IMR-90 (cell line): Measurements from ENCODE around the gene UGT1A10.
A peak's percentile ranks its signal among the peaks of the same experiment; 100 is the strongest.

Experiments
- BHLHE40 ChIP-seq: fragments of 150-350 bp; IDR thresholded peaks from 2 replicates; pipeline ENCODE4 v1.6.1; 2016; ENCODE audit warnings: mild to moderate bottlenecking, low read depth, low read length
- MAFK ChIP-seq: IDR thresholded peaks from 2 replicates; pipeline ENCODE4 v1.6.1; 2012; ENCODE audit warnings: low read depth, low read length, improper control_type of control experiment
- MAZ ChIP-seq: IDR thresholded peaks from 2 replicates; pipeline ENCODE4 v1.6.1; 2012; ENCODE audit warnings: low read depth, mild to moderate bottlenecking, low read length, improper control_type of control experiment, moderate library complexity, borderline replicate concordance
- MXI1 ChIP-seq: IDR thresholded peaks from 2 replicates; pipeline ENCODE4 v1.6.1; 2012; ENCODE audit warnings: low read depth, mild to moderate bottlenecking, low read length, moderate library complexity, borderline replicate concordance
- NFE2L2 ChIP-seq: fragments of 150-350 bp; IDR thresholded peaks from 2 replicates; pipeline ENCODE4 v1.6.1; 2016; ENCODE audit warnings: low read depth, mild to moderate bottlenecking, low read length
- POLR2A ChIP-seq: IDR thresholded peaks from 2 replicates; pipeline ENCODE4 v1.6.1; 2012; ENCODE audit warnings: mild to moderate bottlenecking, low read depth, low read length
- RAD21 ChIP-seq: IDR thresholded peaks from 2 replicates; pipeline ENCODE4 v1.6.1; 2012; ENCODE audit warnings: low read length, improper control_type of control experiment
- RFX5 ChIP-seq: IDR thresholded peaks from 2 replicates; pipeline ENCODE4 v1.8.0; 2012; ENCODE audit warnings: low read depth, mild to moderate bottlenecking, low read length, moderate library complexity
- SMC3 ChIP-seq: fragments of 150-350 bp; IDR thresholded peaks from 2 replicates; pipeline ENCODE4 v1.6.1; 2016; ENCODE audit warnings: low read depth, mild to moderate bottlenecking, antibody characterized with exemption, low read length, moderate library complexity
- USF2 ChIP-seq: fragments of 150-350 bp; IDR thresholded peaks from 2 replicates; pipeline ENCODE4 v1.6.1; 2017; ENCODE audit warnings: mild to moderate bottlenecking, antibody characterized with exemption, low read length, low read depth
- TF ChIP-seq, protein P1 (sequence below): conservative IDR thresholded peaks from 2 replicates; pipeline ENCODE4 v1.5.1; 2012; ENCODE audit warnings: mild to moderate bottlenecking, low read depth, low read length, improper control_type of control experiment

- TF ChIP-seq, protein P1, sequence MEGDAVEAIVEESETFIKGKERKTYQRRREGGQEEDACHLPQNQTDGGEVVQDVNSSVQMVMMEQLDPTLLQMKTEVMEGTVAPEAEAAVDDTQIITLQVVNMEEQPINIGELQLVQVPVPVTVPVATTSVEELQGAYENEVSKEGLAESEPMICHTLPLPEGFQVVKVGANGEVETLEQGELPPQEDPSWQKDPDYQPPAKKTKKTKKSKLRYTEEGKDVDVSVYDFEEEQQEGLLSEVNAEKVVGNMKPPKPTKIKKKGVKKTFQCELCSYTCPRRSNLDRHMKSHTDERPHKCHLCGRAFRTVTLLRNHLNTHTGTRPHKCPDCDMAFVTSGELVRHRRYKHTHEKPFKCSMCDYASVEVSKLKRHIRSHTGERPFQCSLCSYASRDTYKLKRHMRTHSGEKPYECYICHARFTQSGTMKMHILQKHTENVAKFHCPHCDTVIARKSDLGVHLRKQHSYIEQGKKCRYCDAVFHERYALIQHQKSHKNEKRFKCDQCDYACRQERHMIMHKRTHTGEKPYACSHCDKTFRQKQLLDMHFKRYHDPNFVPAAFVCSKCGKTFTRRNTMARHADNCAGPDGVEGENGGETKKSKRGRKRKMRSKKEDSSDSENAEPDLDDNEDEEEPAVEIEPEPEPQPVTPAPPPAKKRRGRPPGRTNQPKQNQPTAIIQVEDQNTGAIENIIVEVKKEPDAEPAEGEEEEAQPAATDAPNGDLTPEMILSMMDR, result 0 out of 2 replicates have a peak, but pooled peaks have one; percentile 11
- TF ChIP-seq POLR2A (no peak), USF2 (no peak), SMC3 (no peak), RFX5 (no peak), RAD21 (no peak), MAZ (no peak), MAFK (no peak), BHLHE40 (no peak), MXI1 (no peak), NFE2L2 (no peak)
Observed at GRCh38 chr2:233801357-233802131, 165.3 kb downstream of the UGT1A10 start.
